Measurements from ENCODE around the gene DGKZ. TPM values are rescaled to one million over a fixed set of nuclear protein-coding genes. Genes with fewer than 3 reads are reported as not detected.
A peak's percentile ranks its signal among the peaks of the same experiment; 100 is the strongest.

The DGKZ gene
- total RNA-seq, 2 experiments from 2014 or later, result 159 to 166 TPM

GRCh38 chr11:46388619-46389449 is 41.6 kb downstream of the DGKZ start:
- CTCF ChIA-PET, result interaction anchor here (0.9 to 2.1 kb wide), 4 partner anchors 38 to 49 kb away, joined by 3 to 7 read pairs (median 4); partner anchors contain the start of gene DGKZ
- H3K36me3 Mint-ChIP-seq (ENCODE audit: low read depth), result no peaks in the 10 kb centered on the region
- H3K9me3 Mint-ChIP-seq, result no peaks in the 10 kb centered on the region
- Histone ChIP-seq H3K27me3 (ENCODE audit: control insufficient read depth in 1 of 2, insufficient read depth in 2 of 2, low read length in 2 of 2) (peaks cover 63 to 72% of the 10 kb centered on the region in 2 experiments), H3K4me3 (ENCODE audit: low read length) (no peak overlapping the region), H3K27ac (ENCODE audit: low read depth in 1 of 2, low read length in 2 of 2) (no peak overlapping the region), H3K9me3 (ENCODE audit: control insufficient read depth in 1 of 2, insufficient read depth in 1 of 2, low read length in 2 of 2) (peaks cover 0 to 46% of the 10 kb centered on the region in 2 experiments), H3K4me1 (ENCODE audit: insufficient read depth, low read length) (peaks cover 47% of the 10 kb centered on the region), H3K36me3 (ENCODE audit: insufficient read depth, low read length) (no peaks in the 10 kb centered on the region)
- TF ChIP-seq CTCF (IDR thresholded peaks at IDR 0.05), result no peak
- POLR2A ChIA-PET, result no interaction called here
- peaks cover 74% of the 10 kb centered on the region for H3K27me3 Mint-ChIP-seq
- peaks cover 30% of the 10 kb centered on the region for H3K4me1 Mint-ChIP-seq (ENCODE audit: low read depth)
- intact Hi-C loops (cut with DNase I, micrococcal nuclease), result no loop called here
- no peak overlapping the region for H3K27ac Mint-ChIP-seq
- ATAC-seq (ENCODE audit: poor library complexity) (no peak), DNase-seq (no peak)
- H3K4me3 Mint-ChIP-seq, result peak overlapping the region; percentile 54

- H3K9me3 Mint-ChIP-seq, result no peaks in the 10 kb centered on the region
- H3K27me3 Mint-ChIP-seq, result peaks cover 73% of the 10 kb centered on the region
- ChIA-PET CTCF (interaction anchor here (0.9 to 2.1 kb wide), 4 partner anchors 38 to 50 kb away, joined by 3 to 7 read pairs (median 4); partner anchors contain the start of gene DGKZ), POLR2A (no interaction called here)
- peak in 5 of 14 experiments; percentile 16 to 65 (median 50) for DNase-seq
- peak overlapping the region; percentile 45 for H3K4me3 Mint-ChIP-seq
- no peaks in the 10 kb centered on the region for H3K36me3 ChIP-seq (ENCODE audit: insufficient read depth, low read length)
- H3K4me1 Mint-ChIP-seq (ENCODE audit: low read depth), result peaks cover 34% of the 10 kb centered on the region
- peak; percentile 30 for ATAC-seq (ENCODE audit: poor library complexity)
- no peaks in the 10 kb centered on the region for H3K36me3 Mint-ChIP-seq (ENCODE audit: low read depth)
- peaks cover 47% of the 10 kb centered on the region for H3K4me1 ChIP-seq (ENCODE audit: insufficient read depth, low read length)
- peaks cover 0 to 39% of the 10 kb centered on the region in 2 experiments for H3K9me3 ChIP-seq (ENCODE audit: control insufficient read depth in 1 of 2, insufficient read depth in 1 of 2, low read length in 2 of 2)
- peak; percentile 66 for TF ChIP-seq CTCF (IDR thresholded peaks at IDR 0.05)
- peaks cover 56 to 65% of the 10 kb centered on the region in 2 experiments for H3K27me3 ChIP-seq (ENCODE audit: control insufficient read depth in 1 of 2, insufficient read depth in 2 of 2, low read length in 2 of 2)
- intact Hi-C loops (cut with DNase I, micrococcal nuclease), result loop anchor here in 1 of 2 experiments (5.0 kb wide), 2 partner anchors 148 to 502 kb away; partner anchors contain the start of gene MAPK8IP1
- H3K27ac ChIP-seq (ENCODE audit: low read depth in 1 of 2, low read length in 2 of 2), result no peak overlapping the region
- H3K27ac Mint-ChIP-seq, result no peak overlapping the region
- peak overlapping the region; percentile 4 for H3K4me3 ChIP-seq (ENCODE audit: low read length)
Observed at GRCh38 chr11:46389450-46390330, 42.4 kb downstream of the DGKZ start.
